HepG2 (cell line): ENCODE data around the gene NEAT1. TPM values are rescaled to one million over a fixed set of nuclear protein-coding genes. Genes with fewer than 3 reads are reported as not detected.

Experiments
- ATM ChIP-seq: fragments of 450-650 bp; IDR thresholded peaks from 2 replicates; pipeline ENCODE4 v1.7.1; 2017; ENCODE audit warnings: mild to moderate bottlenecking, borderline replicate concordance
- CAMTA2 ChIP-seq: sonication (generic); formaldehyde crosslinking; IDR thresholded peaks from 2 replicates; pipeline ENCODE4 v1.4.0; 2020; ENCODE audit warnings: mild to moderate bottlenecking, missing genetic modification reagents, borderline replicate concordance
- HOXA3 ChIP-seq: sonication (generic); formaldehyde crosslinking; IDR thresholded peaks from 2 replicates; pipeline ENCODE4 v1.5.0; 2020; ENCODE audit warnings: missing genetic modification reagents
- HOXD1 ChIP-seq: sonication (generic); formaldehyde crosslinking; IDR thresholded peaks from 2 replicates; pipeline ENCODE4 v1.5.0; 2020; ENCODE audit warnings: missing genetic modification reagents
- JARID2 ChIP-seq: sonication (generic); formaldehyde crosslinking; IDR thresholded peaks from 2 replicates; pipeline ENCODE4 v1.8.1; 2023; ENCODE audit warnings: missing genetic modification reagents, inconsistent platforms; ENCODE audit not compliant: insufficient replicate concordance
- MAF1 ChIP-seq: sonication (generic); formaldehyde crosslinking; IDR thresholded peaks from 2 replicates; pipeline ENCODE4 v1.5.0; 2020; ENCODE audit warnings: missing genetic modification reagents, borderline replicate concordance
- NPAS2 ChIP-seq: sonication (generic); formaldehyde crosslinking; IDR thresholded peaks from 2 replicates; pipeline ENCODE4 v1.8.0; 2022; ENCODE audit warnings: mild to moderate bottlenecking, missing genetic modification reagents, borderline replicate concordance
- TOE1 ChIP-seq: sonication (generic); formaldehyde crosslinking; IDR thresholded peaks from 2 replicates; pipeline ENCODE4 v1.4.0; 2020; ENCODE audit warnings: mild to moderate bottlenecking, missing genetic modification reagents
- ZBTB3 ChIP-seq: sonication (generic); formaldehyde crosslinking; IDR thresholded peaks from 2 replicates; pipeline ENCODE4 v1.4.0; 2020; ENCODE audit warnings: low read depth, mild to moderate bottlenecking, moderate library complexity, missing genetic modification reagents, borderline replicate concordance
- ZFP37 ChIP-seq: sonication (generic); formaldehyde crosslinking; IDR thresholded peaks from 2 replicates; pipeline ENCODE4 v1.4.0; 2020; ENCODE audit warnings: missing genetic modification reagents, borderline replicate concordance
- ZNF83 ChIP-seq: sonication (generic); formaldehyde crosslinking; IDR thresholded peaks from 2 replicates; pipeline ENCODE4 v1.4.0; 2020; ENCODE audit warnings: missing genetic modification reagents, mild to moderate bottlenecking, borderline replicate concordance
- polyA plus RNA-seq, 8 experiments: library from polyadenylated mRNA; depleted of rRNA in 3 of 8; stranded (reverse) in 7 of 8; unstranded in 1 of 8; fragments of >200 nt; fragmentation: Illumina TruSeq in 4 of 8; extraction: Trizol in 4 of 8; gene quantifications; 2 replicates each; pipeline versions ENCODE4 v1.2.1 to v1.2.3, GENCODE V29; 2011 to 2016; ENCODE audit warnings: low read depth in 4 of 8, missing spikeins in 1 of 8, mixed read lengths in 1 of 8; ENCODE audit not compliant: insufficient read depth in 1 of 8
- total RNA-seq, 5 experiments: library from RNA; depleted of rRNA; stranded (reverse); fragments of >200 nt; fragmentation: Illumina TruSeq; extraction: Trizol; gene quantifications; 2 replicates each; pipeline ENCODE4 v1.2.3, GENCODE V29; 2016; ENCODE audit warnings: low read depth in 1 of 5
- TF ChIP-seq, protein P1 (sequence below): sonication (generic); formaldehyde crosslinking; IDR thresholded peaks from 2 replicates; pipeline ENCODE4; 2020; ENCODE audit warnings: missing genetic modification reagents, mild to moderate bottlenecking, borderline replicate concordance
- TF ChIP-seq, protein P2 (sequence below): sonication (generic); formaldehyde crosslinking; IDR thresholded peaks from 2 replicates; pipeline ENCODE4 v1.5.1; 2020; ENCODE audit warnings: mild to moderate bottlenecking, moderate library complexity, missing genetic modification reagents
- TF ChIP-seq, protein P3 (sequence below): sonication (generic); formaldehyde crosslinking; IDR thresholded peaks from 2 replicates; pipeline ENCODE4 v1.4.0; 2020; ENCODE audit warnings: missing genetic modification reagents, borderline replicate concordance
- TF ChIP-seq, protein P4 (sequence below): sonication (generic); formaldehyde crosslinking; IDR thresholded peaks from 2 replicates; pipeline ENCODE4 v1.4.0; 2020; ENCODE audit warnings: missing genetic modification reagents
- TF ChIP-seq, protein P5 (sequence below): IDR thresholded peaks from 2 replicates; pipeline ENCODE4 v1.6.1; 2016; ENCODE audit warnings: mild to moderate bottlenecking, missing biosample characterization, missing genetic modification reagents

Gene NEAT1
- total and polyA plus RNA-seq, 2 of the 13 experiments (the other 11 are each of a cell fraction or from before 2014, with no cell fraction given): 20.5 to 41.2 TPM

DNA sequence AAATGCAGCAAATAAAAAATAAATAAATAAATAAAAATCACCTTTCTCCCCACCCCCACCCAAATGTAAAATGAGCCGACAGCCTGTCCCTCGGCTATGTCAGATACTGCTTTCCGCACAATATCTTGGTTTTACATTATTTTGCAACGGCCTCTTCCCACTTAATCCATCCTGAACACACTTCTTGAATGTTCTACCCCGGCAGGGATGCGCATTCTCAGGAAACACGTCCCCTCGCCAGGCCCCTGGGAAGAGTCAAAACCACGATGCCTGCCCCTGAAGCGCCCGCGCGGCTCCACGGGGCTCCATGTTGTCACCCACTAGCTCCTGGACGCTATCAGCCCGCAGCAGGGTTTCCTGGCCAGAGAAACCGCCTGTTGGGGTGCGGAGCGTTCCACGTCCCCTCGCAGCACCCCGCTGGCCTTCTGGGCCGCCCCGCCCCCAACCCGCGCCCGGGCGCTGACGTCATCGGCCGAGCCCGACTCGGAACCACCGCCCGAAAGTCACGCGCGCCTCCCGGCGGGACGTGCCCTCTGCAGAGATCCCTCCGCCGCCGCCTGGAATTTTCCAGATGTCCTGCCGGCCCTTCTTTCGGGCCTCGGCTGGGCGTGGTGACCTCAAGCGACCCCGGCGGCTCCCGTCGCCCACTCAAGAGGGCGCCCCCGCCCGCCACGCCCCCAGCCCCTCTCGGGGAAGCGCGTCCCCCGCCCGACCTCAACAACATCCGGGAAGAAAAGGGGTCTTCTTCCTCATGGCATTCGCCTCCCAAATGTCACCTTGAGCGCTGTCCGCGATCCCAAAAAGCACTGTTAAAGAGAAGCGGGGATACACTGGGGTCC lies 585 bp upstream of the NEAT1 start (continued):
- TF ChIP-seq, protein P1, sequence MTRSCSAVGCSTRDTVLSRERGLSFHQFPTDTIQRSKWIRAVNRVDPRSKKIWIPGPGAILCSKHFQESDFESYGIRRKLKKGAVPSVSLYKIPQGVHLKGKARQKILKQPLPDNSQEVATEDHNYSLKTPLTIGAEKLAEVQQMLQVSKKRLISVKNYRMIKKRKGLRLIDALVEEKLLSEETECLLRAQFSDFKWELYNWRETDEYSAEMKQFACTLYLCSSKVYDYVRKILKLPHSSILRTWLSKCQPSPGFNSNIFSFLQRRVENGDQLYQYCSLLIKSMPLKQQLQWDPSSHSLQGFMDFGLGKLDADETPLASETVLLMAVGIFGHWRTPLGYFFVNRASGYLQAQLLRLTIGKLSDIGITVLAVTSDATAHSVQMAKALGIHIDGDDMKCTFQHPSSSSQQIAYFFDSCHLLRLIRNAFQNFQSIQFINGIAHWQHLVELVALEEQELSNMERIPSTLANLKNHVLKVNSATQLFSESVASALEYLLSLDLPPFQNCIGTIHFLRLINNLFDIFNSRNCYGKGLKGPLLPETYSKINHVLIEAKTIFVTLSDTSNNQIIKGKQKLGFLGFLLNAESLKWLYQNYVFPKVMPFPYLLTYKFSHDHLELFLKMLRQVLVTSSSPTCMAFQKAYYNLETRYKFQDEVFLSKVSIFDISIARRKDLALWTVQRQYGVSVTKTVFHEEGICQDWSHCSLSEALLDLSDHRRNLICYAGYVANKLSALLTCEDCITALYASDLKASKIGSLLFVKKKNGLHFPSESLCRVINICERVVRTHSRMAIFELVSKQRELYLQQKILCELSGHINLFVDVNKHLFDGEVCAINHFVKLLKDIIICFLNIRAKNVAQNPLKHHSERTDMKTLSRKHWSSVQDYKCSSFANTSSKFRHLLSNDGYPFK (CRISPR knock-in tag): no peak
- TF ChIP-seq, protein P2, sequence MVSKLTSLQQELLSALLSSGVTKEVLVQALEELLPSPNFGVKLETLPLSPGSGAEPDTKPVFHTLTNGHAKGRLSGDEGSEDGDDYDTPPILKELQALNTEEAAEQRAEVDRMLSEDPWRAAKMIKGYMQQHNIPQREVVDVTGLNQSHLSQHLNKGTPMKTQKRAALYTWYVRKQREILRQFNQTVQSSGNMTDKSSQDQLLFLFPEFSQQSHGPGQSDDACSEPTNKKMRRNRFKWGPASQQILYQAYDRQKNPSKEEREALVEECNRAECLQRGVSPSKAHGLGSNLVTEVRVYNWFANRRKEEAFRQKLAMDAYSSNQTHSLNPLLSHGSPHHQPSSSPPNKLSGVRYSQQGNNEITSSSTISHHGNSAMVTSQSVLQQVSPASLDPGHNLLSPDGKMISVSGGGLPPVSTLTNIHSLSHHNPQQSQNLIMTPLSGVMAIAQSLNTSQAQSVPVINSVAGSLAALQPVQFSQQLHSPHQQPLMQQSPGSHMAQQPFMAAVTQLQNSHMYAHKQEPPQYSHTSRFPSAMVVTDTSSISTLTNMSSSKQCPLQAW (CRISPR knock-in tag): peak; percentile 11; the same call in 1 of the 2 replicates
- TF ChIP-seq CAMTA2 (CRISPR knock-in tag) (0 out of 2 replicates have a peak, but pooled peaks have one; percentile 70), TOE1 (CRISPR knock-in tag) (no peak), NPAS2 (no peak), HOXA3 (CRISPR knock-in tag) (peak; percentile 75), JARID2 (no peak), ZFP37 (CRISPR knock-in tag) (no peak), ATM (no peak), ZBTB3 (CRISPR knock-in tag) (no peak), ZNF83 (CRISPR knock-in tag) (0 out of 2 replicates have a peak, but pooled peaks have one; percentile 5), MAF1 (CRISPR knock-in tag) (no peak), HOXD1 (CRISPR knock-in tag) (0 out of 2 replicates have a peak, but pooled peaks have one; percentile 31)
- TF ChIP-seq, protein P3, sequence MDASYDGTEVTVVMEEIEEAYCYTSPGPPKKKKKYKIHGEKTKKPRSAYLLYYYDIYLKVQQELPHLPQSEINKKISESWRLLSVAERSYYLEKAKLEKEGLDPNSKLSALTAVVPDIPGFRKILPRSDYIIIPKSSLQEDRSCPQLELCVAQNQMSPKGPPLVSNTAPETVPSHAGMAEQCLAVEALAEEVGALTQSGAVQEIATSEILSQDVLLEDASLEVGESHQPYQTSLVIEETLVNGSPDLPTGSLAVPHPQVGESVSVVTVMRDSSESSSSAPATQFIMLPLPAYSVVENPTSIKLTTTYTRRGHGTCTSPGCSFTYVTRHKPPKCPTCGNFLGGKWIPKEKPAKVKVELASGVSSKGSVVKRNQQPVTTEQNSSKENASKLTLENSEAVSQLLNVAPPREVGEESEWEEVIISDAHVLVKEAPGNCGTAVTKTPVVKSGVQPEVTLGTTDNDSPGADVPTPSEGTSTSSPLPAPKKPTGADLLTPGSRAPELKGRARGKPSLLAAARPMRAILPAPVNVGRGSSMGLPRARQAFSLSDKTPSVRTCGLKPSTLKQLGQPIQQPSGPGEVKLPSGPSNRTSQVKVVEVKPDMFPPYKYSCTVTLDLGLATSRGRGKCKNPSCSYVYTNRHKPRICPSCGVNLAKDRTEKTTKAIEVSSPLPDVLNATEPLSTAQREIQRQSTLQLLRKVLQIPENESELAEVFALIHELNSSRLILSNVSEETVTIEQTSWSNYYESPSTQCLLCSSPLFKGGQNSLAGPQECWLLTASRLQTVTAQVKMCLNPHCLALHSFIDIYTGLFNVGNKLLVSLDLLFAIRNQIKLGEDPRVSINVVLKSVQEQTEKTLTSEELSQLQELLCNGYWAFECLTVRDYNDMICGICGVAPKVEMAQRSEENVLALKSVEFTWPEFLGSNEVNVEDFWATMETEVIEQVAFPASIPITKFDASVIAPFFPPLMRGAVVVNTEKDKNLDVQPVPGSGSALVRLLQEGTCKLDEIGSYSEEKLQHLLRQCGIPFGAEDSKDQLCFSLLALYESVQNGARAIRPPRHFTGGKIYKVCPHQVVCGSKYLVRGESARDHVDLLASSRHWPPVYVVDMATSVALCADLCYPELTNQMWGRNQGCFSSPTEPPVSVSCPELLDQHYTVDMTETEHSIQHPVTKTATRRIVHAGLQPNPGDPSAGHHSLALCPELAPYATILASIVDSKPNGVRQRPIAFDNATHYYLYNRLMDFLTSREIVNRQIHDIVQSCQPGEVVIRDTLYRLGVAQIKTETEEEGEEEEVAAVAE (CRISPR knock-in tag): no peak
- TF ChIP-seq, protein P4, sequence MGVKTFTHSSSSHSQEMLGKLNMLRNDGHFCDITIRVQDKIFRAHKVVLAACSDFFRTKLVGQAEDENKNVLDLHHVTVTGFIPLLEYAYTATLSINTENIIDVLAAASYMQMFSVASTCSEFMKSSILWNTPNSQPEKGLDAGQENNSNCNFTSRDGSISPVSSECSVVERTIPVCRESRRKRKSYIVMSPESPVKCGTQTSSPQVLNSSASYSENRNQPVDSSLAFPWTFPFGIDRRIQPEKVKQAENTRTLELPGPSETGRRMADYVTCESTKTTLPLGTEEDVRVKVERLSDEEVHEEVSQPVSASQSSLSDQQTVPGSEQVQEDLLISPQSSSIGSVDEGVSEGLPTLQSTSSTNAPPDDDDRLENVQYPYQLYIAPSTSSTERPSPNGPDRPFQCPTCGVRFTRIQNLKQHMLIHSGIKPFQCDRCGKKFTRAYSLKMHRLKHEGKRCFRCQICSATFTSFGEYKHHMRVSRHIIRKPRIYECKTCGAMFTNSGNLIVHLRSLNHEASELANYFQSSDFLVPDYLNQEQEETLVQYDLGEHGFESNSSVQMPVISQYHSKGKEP (CRISPR knock-in tag): no peak
- TF ChIP-seq, protein P5, sequence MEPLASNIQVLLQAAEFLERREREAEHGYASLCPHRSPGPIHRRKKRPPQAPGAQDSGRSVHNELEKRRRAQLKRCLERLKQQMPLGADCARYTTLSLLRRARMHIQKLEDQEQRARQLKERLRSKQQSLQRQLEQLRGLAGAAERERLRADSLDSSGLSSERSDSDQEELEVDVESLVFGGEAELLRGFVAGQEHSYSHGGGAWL: peak; percentile 29; the same call in 1 of the 2 replicates
